A673 (cell line): ENCODE measurements around the gene DLK1.

Source experiments
- EZH2 ChIP-seq: fragments of 200-600 bp; sonication (generic); IDR thresholded peaks from 2 replicates; pipeline ENCODE4 v1.6.1; 2017; ENCODE audit warnings: borderline replicate concordance, low read depth, mild to moderate bottlenecking, mixed read lengths, antibody characterized with exemption, low read length; ENCODE audit not compliant: poor library complexity, severe bottlenecking
- TF ChIP-seq, protein P1 (sequence below): fragments of 300-800, 200-600 bp; sonication (generic); conservative IDR thresholded peaks from 2 replicates; pipeline ENCODE4 v1.5.1; 2017; ENCODE audit warnings: low read depth, mild to moderate bottlenecking, antibody characterized with exemption, low read length, moderate library complexity, mixed read lengths

DNA sequence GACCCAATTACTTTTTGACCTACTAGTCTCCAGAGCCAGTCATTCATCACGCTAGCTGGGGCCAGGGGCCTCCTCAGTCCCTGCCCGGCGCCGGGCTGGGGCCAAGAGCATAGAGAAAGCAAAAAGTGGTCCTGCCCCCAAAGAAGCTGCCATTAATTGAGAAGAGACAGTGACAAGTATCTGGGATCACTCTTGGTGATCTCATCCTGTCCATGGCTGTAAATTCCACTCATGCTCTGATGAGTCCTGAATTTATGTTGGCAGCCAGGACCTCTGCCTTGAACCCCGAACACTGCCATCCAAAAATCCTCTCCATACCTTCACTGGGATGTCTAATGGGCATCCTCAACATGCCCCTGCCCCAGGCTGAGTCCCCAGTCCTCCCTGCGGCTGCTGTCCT, 34.4 kb upstream of the DLK1 start:
- TF ChIP-seq, protein P1, sequence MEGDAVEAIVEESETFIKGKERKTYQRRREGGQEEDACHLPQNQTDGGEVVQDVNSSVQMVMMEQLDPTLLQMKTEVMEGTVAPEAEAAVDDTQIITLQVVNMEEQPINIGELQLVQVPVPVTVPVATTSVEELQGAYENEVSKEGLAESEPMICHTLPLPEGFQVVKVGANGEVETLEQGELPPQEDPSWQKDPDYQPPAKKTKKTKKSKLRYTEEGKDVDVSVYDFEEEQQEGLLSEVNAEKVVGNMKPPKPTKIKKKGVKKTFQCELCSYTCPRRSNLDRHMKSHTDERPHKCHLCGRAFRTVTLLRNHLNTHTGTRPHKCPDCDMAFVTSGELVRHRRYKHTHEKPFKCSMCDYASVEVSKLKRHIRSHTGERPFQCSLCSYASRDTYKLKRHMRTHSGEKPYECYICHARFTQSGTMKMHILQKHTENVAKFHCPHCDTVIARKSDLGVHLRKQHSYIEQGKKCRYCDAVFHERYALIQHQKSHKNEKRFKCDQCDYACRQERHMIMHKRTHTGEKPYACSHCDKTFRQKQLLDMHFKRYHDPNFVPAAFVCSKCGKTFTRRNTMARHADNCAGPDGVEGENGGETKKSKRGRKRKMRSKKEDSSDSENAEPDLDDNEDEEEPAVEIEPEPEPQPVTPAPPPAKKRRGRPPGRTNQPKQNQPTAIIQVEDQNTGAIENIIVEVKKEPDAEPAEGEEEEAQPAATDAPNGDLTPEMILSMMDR = no peak
- no peak for TF ChIP-seq EZH2
